HL-60 (cell line): Measurements from ENCODE around the gene MPP3.

Experiments
- DNase-seq, 2 experiments: peaks; one replicate each; pipeline ENCODE4 v3.0.0-alpha.2; 2010 to 2020; ENCODE audit warnings: low read depth in 1 of 2, low spot score in 1 of 2
- H3K27ac ChIP-seq: fragments of 250-450 bp; sonication (Bioruptor Pico); replicated peaks from 2 replicates; pipeline ENCODE4 v1.5.1; 2020; ENCODE audit warnings: mild to moderate bottlenecking, moderate library complexity
- H3K27me3 ChIP-seq: fragments of 250-450 bp; sonication (Bioruptor Pico); 2 replicates; pipeline ENCODE4 v1.5.1; 2021; ENCODE audit warnings: mild to moderate bottlenecking, moderate library complexity; ENCODE audit not compliant: insufficient read depth, poor library complexity, severe bottlenecking
- H3K4me3 ChIP-seq: replicated peaks from 2 replicates; pipeline ENCODE4 v1.5.1; 2011; ENCODE audit warnings: mild to moderate bottlenecking, control low read depth, low read length; ENCODE audit not compliant: insufficient read depth
- CTCF ChIP-seq: IDR thresholded peaks from one replicate; pipeline ENCODE4 v1.5.1; 2011; ENCODE audit warnings: low read length, control low read depth, inconsistent platforms; ENCODE audit not compliant: insufficient read depth
- GABPA ChIP-seq: IDR thresholded peaks from 2 replicates; pipeline ENCODE4 v1.6.1; 2012; ENCODE audit warnings: low read depth
- POLR2AphosphoS5 ChIP-seq: IDR thresholded peaks from 2 replicates; pipeline ENCODE4 v1.6.1; 2012; ENCODE audit warnings: low read depth
- REST ChIP-seq: IDR thresholded peaks from 2 replicates; pipeline ENCODE4 v1.6.1; 2012; ENCODE audit warnings: low read depth; ENCODE audit not compliant: insufficient replicate concordance
- SPI1 ChIP-seq: IDR thresholded peaks from 2 replicates; pipeline ENCODE4 v1.6.1; 2012; ENCODE audit warnings: low read depth, mild to moderate bottlenecking, borderline replicate concordance

MPP3 gene

GRCh38 chr17:43834106-43834505 lies 1.2 kb upstream of the MPP3 start:
- H3K27me3 ChIP-seq, result peaks cover 25% of the 10 kb centered on the region
- no peak overlapping the region for H3K4me3 ChIP-seq
- peak; percentile 37 to 38 for DNase-seq
- no peak overlapping the region for H3K27ac ChIP-seq
- TF ChIP-seq GABPA (no peak), REST (no peak), CTCF (no peak), POLR2AphosphoS5 (no peak), SPI1 (no peak)

GRCh38 chr17:43832168-43832975 lies 574 bp downstream of the MPP3 start:
- Histone ChIP-seq H3K27me3 (peaks cover 25% of the 10 kb centered on the region), H3K27ac (no peak overlapping the region), H3K4me3 (peak overlapping the region; percentile 54)
- peak in 1 of 2 experiments; percentile 33 for DNase-seq
- TF ChIP-seq POLR2AphosphoS5 (no peak), REST (no peak), SPI1 (no peak), CTCF (no peak), GABPA (no peak)

- no peak overlapping the region for H3K27ac ChIP-seq
- no peak overlapping the region for H3K4me3 ChIP-seq
- H3K27me3 ChIP-seq, result peaks cover 25% of the 10 kb centered on the region
- DNase-seq, result no peak
- TF ChIP-seq POLR2AphosphoS5 (no peak), SPI1 (no peak), GABPA (no peak), CTCF (no peak), REST (no peak)
Observed at GRCh38 chr17:43831633-43832032, 1.3 kb downstream of the MPP3 start.
